Osteocyte (in vitro differentiated cells): ENCODE results near the gene PGAP6. TPM values are rescaled to one million over a fixed set of nuclear protein-coding genes. Genes with fewer than 3 reads are reported as not detected.
A peak's percentile ranks its signal among the peaks of the same experiment; 100 is the strongest.
"Not testable (repeated sequence)": the region's sequence is repeated elsewhere in the genome, so short reads cannot be mapped to it uniquely, and the experiment has no call there.

ENCODE experiments used
- DNase-seq: peaks from one replicate; pipeline ENCODE4 v3.0.0; 2021; ENCODE audit warnings: mixed read lengths; ENCODE audit not compliant: unreplicated experiment; ENCODE audit errors: extremely low spot score
- H3K27ac Mint-ChIP-seq: one replicate; pipeline ENCODE4 v1.8.0; 2021; ENCODE audit warnings: mild to moderate bottlenecking, mixed read lengths; ENCODE audit not compliant: unreplicated experiment
- H3K27me3 Mint-ChIP-seq: one replicate; pipeline ENCODE4 v1.8.0; 2021; ENCODE audit warnings: mixed read lengths; ENCODE audit not compliant: unreplicated experiment
- H3K36me3 Mint-ChIP-seq: one replicate; pipeline ENCODE4 v1.8.0; 2021; ENCODE audit warnings: mixed read lengths; ENCODE audit not compliant: unreplicated experiment
- H3K4me1 Mint-ChIP-seq: one replicate; pipeline ENCODE4 v1.8.0; 2021; ENCODE audit warnings: mixed read lengths; ENCODE audit not compliant: unreplicated experiment
- H3K4me3 Mint-ChIP-seq: one replicate; pipeline ENCODE4 v1.8.0; 2021; ENCODE audit warnings: mild to moderate bottlenecking, moderate library complexity, mixed read lengths; ENCODE audit not compliant: unreplicated experiment
- H3K9me3 Mint-ChIP-seq: one replicate; pipeline ENCODE4 v1.8.0; 2021; ENCODE audit warnings: mixed read lengths; ENCODE audit not compliant: unreplicated experiment
- CTCF ChIP-seq: fragments of 200-600 bp; sonication (generic); IDR thresholded peaks from 2 replicates; pipeline ENCODE4 v1.5.0; 2021; ENCODE audit warnings: antibody characterized with exemption, mild to moderate bottlenecking, moderate library complexity
- total RNA-seq: library from RNA; stranded (reverse); gene quantifications from 2 replicates; pipeline ENCODE4 v1.2.1, GENCODE V29; 2021

PGAP6 gene
- total RNA-seq, 1 donor from 2014 or later = 59.3 TPM

- H3K36me3 Mint-ChIP-seq = peaks cover 3% of the 10 kb centered on the region
- DNase-seq = no peak
- no peaks in the 10 kb centered on the region for H3K9me3 Mint-ChIP-seq
- no peaks in the 10 kb centered on the region for H3K27me3 Mint-ChIP-seq
- H3K27ac Mint-ChIP-seq = no peak overlapping the region
- no peak for TF ChIP-seq CTCF
- peak overlapping the region; percentile 74 for H3K4me3 Mint-ChIP-seq
- peaks cover 19% of the 10 kb centered on the region for H3K4me1 Mint-ChIP-seq
Observed at GRCh38 chr16:379961-380761, 1.6 kb downstream of the PGAP6 start.

- H3K36me3 Mint-ChIP-seq = peaks cover 3% of the 10 kb centered on the region
- no peak for DNase-seq
- peaks cover 19% of the 10 kb centered on the region for H3K4me1 Mint-ChIP-seq
- H3K9me3 Mint-ChIP-seq = no peaks in the 10 kb centered on the region
- no peaks in the 10 kb centered on the region for H3K27me3 Mint-ChIP-seq
- no peak for TF ChIP-seq CTCF
- H3K27ac Mint-ChIP-seq = no peak overlapping the region
- no peak overlapping the region for H3K4me3 Mint-ChIP-seq
Observed at GRCh38 chr16:379183-379960, 2.4 kb downstream of the PGAP6 start.

GRCh38 chr16:378821-379182, 3.0 kb downstream of the PGAP6 start:
- Mint-ChIP-seq H3K9me3 (no peaks in the 10 kb centered on the region), H3K4me3 (no peak overlapping the region), H3K4me1 (peaks cover 19% of the 10 kb centered on the region), H3K27ac (no peak overlapping the region), H3K36me3 (peaks cover 3% of the 10 kb centered on the region), H3K27me3 (no peaks in the 10 kb centered on the region)
- no peak for DNase-seq
- TF ChIP-seq CTCF = no peak

GRCh38 chr16:378113-378820, 3.5 kb downstream of the PGAP6 start:
- H3K36me3 Mint-ChIP-seq, H3K27ac Mint-ChIP-seq, H3K4me3 Mint-ChIP-seq, H3K27me3 Mint-ChIP-seq, DNase-seq, H3K9me3 Mint-ChIP-seq: not testable (repeated sequence)
- H3K4me1 Mint-ChIP-seq = peaks cover 16% of the 10 kb centered on the region

- no peak overlapping the region for H3K27ac Mint-ChIP-seq
- peaks cover 3% of the 10 kb centered on the region for H3K36me3 Mint-ChIP-seq
- no peak overlapping the region for H3K4me3 Mint-ChIP-seq
- no peak for DNase-seq
- no peaks in the 10 kb centered on the region for H3K9me3 Mint-ChIP-seq
- H3K4me1 Mint-ChIP-seq = peaks cover 10% of the 10 kb centered on the region
- H3K27me3 Mint-ChIP-seq = no peaks in the 10 kb centered on the region
- TF ChIP-seq CTCF = no peak
Observed at GRCh38 chr16:377419-377951, 4.3 kb downstream of the PGAP6 start.
